HCT116 (cell line): ENCODE results near the gene CCDC148. TPM values are rescaled to one million over a fixed set of nuclear protein-coding genes. Genes with fewer than 3 reads are reported as not detected.

Source experiments
- ATAC-seq: fragments of 200-7000 bp; cut with Tn5 transposase; 2 replicates; pipeline ENCODE4 v1.9.1; 2020; ENCODE audit warnings: mild to moderate bottlenecking, moderate library complexity
- BruUV-seq: library from RNA; stranded (reverse); fragments of 400-500 nt; replicated peaks from 2 replicates; lab custom pipeline; 2021; lab: Mats Ljungman, UMichigan
- CTCF ChIA-PET: fragments of 300-600 bp; sonication (Branson Sonifier 250); formaldehyde crosslinking; loops from one replicate; lab custom pipeline; 2021; ENCODE audit warnings: antibody characterized with exemption; lab: Charles Lee
- POLR2A ChIA-PET: fragments of 300-600, 350-600 bp; sonication (Branson Sonifier 250); formaldehyde crosslinking; loops from one replicate; lab custom pipeline; 2021; ENCODE audit warnings: antibody characterized with exemption; lab: Charles Lee
- RAD21 ChIA-PET, 2 experiments: fragments of 300-600 bp; sonication (Branson Sonifier 250); formaldehyde crosslinking; loops; one replicate each; lab custom pipeline; 2023; ENCODE audit warnings: low total read pairs in 2 of 2; ENCODE audit not compliant: uncharacterized antibody in 2 of 2, unreplicated experiment in 2 of 2, low non-redundant PET in 1 of 2; lab: Charles Lee
- DNase-seq: peaks from one replicate; pipeline ENCODE4 v3.0.0-alpha.2; 2010; ENCODE audit warnings: low read depth, low spot score
- H2AFZ ChIP-seq: fragments of 200-600 bp; shearing (Covaris generic), sonication (generic); 2 replicates; pipeline ENCODE4 v1.6.1; 2017; ENCODE audit warnings: low read depth, mixed run types, mixed read lengths, antibody characterized with exemption, low read length; ENCODE audit not compliant: poor library complexity, severe bottlenecking
- H3K27ac ChIP-seq: 2 replicates; pipeline ENCODE4 v1.5.1; 2012; ENCODE audit warnings: low read depth, low read length
- H3K27me3 ChIP-seq: fragments of 200-600 bp; sonication (generic); 2 replicates; pipeline ENCODE4 v1.6.1; 2016; ENCODE audit warnings: mixed run types, low read length, mixed read lengths; ENCODE audit not compliant: insufficient read depth
- H3K36me3 ChIP-seq, 2 experiments: fragments of 200-500 bp in 1 of 2; fragments of 200-600 bp in 1 of 2; sonication (Bioruptor generic) in 1 of 2; sonication (generic) in 1 of 2; 2 replicates each; pipeline versions ENCODE4 v1.5.1 to v1.6.1; 2014 to 2016; ENCODE audit warnings: low read length in 2 of 2, inconsistent platforms in 1 of 2, mixed read lengths in 1 of 2, mixed run types in 1 of 2; ENCODE audit not compliant: insufficient read depth in 2 of 2, control insufficient read depth in 1 of 2
- H3K4me1 ChIP-seq, 2 experiments: fragments of 200-600 bp in 1 of 2; sonication (generic) in 1 of 2; 2 replicates each; pipeline versions ENCODE4 v1.5.1 to v1.6.1; 2012 to 2017; ENCODE audit warnings: low read length in 2 of 2, inconsistent platforms in 1 of 2, mild to moderate bottlenecking in 1 of 2, mixed read lengths in 1 of 2, mixed run types in 1 of 2, moderate library complexity in 1 of 2; ENCODE audit not compliant: insufficient read depth in 2 of 2, control insufficient read depth in 1 of 2
- H3K4me2 ChIP-seq: fragments of 200-600 bp; sonication (generic); 2 replicates; pipeline ENCODE4 v1.6.1; 2017; ENCODE audit warnings: mixed run types, low read length, mixed read lengths
- H3K4me3 ChIP-seq, 2 experiments: fragments of 200-600 bp in 1 of 2; sonication (generic) in 1 of 2; replicated peaks in 1 of 2; 2 replicates each; pipeline ENCODE4 v1.5.1; 2011 to 2016; ENCODE audit warnings: low read length in 2 of 2, control low read depth in 1 of 2, low read depth in 1 of 2, mild to moderate bottlenecking in 1 of 2, mixed read lengths in 1 of 2, mixed run types in 1 of 2
- H3K79me2 ChIP-seq: fragments of 200-600 bp; sonication (generic); 2 replicates; pipeline ENCODE4 v1.6.1; 2017; ENCODE audit warnings: mild to moderate bottlenecking, mixed run types, low read length, moderate library complexity, mixed read lengths; ENCODE audit not compliant: insufficient read depth
- H3K9ac ChIP-seq: fragments of 200-600 bp; sonication (generic); 2 replicates; pipeline ENCODE4 v1.6.1; 2016; ENCODE audit warnings: low read length, mixed read lengths
- H3K9me2 ChIP-seq: fragments of 200-600 bp; sonication (generic), shearing (Covaris generic); 2 replicates; pipeline ENCODE4 v1.6.1; 2017; ENCODE audit warnings: mixed run types, mild to moderate bottlenecking, moderate library complexity; ENCODE audit not compliant: insufficient read depth
- H3K9me3 ChIP-seq, 2 experiments: fragments of 200-500 bp in 1 of 2; fragments of 200-600 bp in 1 of 2; sonication (Bioruptor generic) in 1 of 2; sonication (generic) in 1 of 2; 2 replicates each; pipeline ENCODE4 v1.6.1; 2014 to 2017; ENCODE audit warnings: low read length in 2 of 2, mixed read lengths in 2 of 2, inconsistent platforms in 1 of 2, low read depth in 1 of 2, mild to moderate bottlenecking in 1 of 2, mixed run types in 1 of 2, moderate library complexity in 1 of 2; ENCODE audit not compliant: control insufficient read depth in 1 of 2, insufficient read depth in 1 of 2
- H4K20me1 ChIP-seq: fragments of 200-600 bp; sonication (generic), shearing (Covaris generic); 2 replicates; pipeline ENCODE4 v1.6.1; 2017; ENCODE audit warnings: mixed run types, mild to moderate bottlenecking, moderate library complexity; ENCODE audit not compliant: insufficient read depth
- CBX3 ChIP-seq: IDR thresholded peaks from 2 replicates; pipeline ENCODE4 v1.6.1; 2012; ENCODE audit warnings: low read depth
- CEBPB ChIP-seq: IDR thresholded peaks from 2 replicates; pipeline ENCODE4 v1.6.1; 2012; ENCODE audit warnings: low read depth
- CTCF ChIP-seq, 3 experiments: fragments of 200-600 bp in 1 of 3; sonication (generic) in 1 of 3; IDR thresholded peaks in 2 of 3; conservative IDR thresholded peaks in 1 of 3; 2 replicates each; pipeline ENCODE4 v1.5.1; 2012 to 2017; ENCODE audit warnings: low read depth in 2 of 3, low read length in 2 of 3, antibody characterized with exemption in 1 of 3, borderline replicate concordance in 1 of 3, control low read depth in 1 of 3, mild to moderate bottlenecking in 1 of 3, mixed read lengths in 1 of 3, mixed run types in 1 of 3, moderate library complexity in 1 of 3; ENCODE audit not compliant: insufficient read depth in 1 of 3
- FOSL1 ChIP-seq: IDR thresholded peaks from 2 replicates; pipeline ENCODE4 v1.6.1; 2012; ENCODE audit warnings: low read depth
- JUND ChIP-seq: IDR thresholded peaks from 2 replicates; pipeline ENCODE4 v1.6.1; 2012
- POLR2A ChIP-seq: IDR thresholded peaks from 2 replicates; pipeline ENCODE4 v1.7.0; 2011; ENCODE audit warnings: borderline replicate concordance; ENCODE audit not compliant: insufficient read depth, insufficient read length; ENCODE audit errors: extremely low read depth
- RAD21 ChIP-seq: IDR thresholded peaks from 2 replicates; pipeline ENCODE4 v1.6.1; 2012; ENCODE audit warnings: low read depth, mild to moderate bottlenecking
- SIN3A ChIP-seq: IDR thresholded peaks from 2 replicates; pipeline ENCODE4 v1.6.1; 2012; ENCODE audit warnings: low read depth
- SP1 ChIP-seq: IDR thresholded peaks from 2 replicates; pipeline ENCODE4 v1.6.1; 2012; ENCODE audit warnings: low read depth
- ZNF274 ChIP-seq: fragments of 200-500 bp; sonication (Bioruptor generic); IDR thresholded peaks from 2 replicates; pipeline ENCODE4 v1.6.1; 2014; ENCODE audit warnings: mild to moderate bottlenecking, low read depth, low read length, inconsistent platforms
- intact Hi-C: fragments of 100-400 bp; cut with micrococcal nuclease; formaldehyde crosslinking; loops from 2 replicates; pipeline ENCODE4 v1.10.0; 2022
- total RNA-seq: library from RNA; stranded (reverse); gene quantifications from one replicate; pipeline ENCODE4 v1.2.1, GENCODE V29; 2021; ENCODE audit not compliant: unreplicated experiment
- TF ChIP-seq, protein P1 (sequence below): IDR thresholded peaks from 2 replicates; pipeline ENCODE4 v1.6.1; 2012; ENCODE audit warnings: low read depth
- TF ChIP-seq, protein P2 (sequence below): IDR thresholded peaks from 2 replicates; pipeline ENCODE4 v1.6.1; 2011; ENCODE audit warnings: mild to moderate bottlenecking, low read length, moderate library complexity; ENCODE audit not compliant: insufficient replicate concordance; ENCODE audit errors: extremely low read depth

CCDC148 gene
- total RNA-seq, 1 experiment from 2014 or later = 0.59 TPM

GRCh38 chr2:158174956-158175355 is 281.6 kb downstream of the CCDC148 start (continued):
- TF ChIP-seq CTCF (IDR thresholded peaks at IDR 0.05 in 2 of 3, conservative IDR thresholded peaks at IDR 0.05 in 1 of 3; ENCODE audit: borderline replicate concordance in 1 of 3, insufficient read depth in 1 of 3, low read depth in 2 of 3, low read length in 2 of 3) = no peak
- TF ChIP-seq CEBPB = no peak
- TF ChIP-seq JUND = no peak
- no peak for TF ChIP-seq ZNF274
- no peak for TF ChIP-seq FOSL1
- TF ChIP-seq POLR2A = no peak

GRCh38 chr2:158174495-158174894 is 282.1 kb downstream of the CCDC148 start:
- RAD21 ChIA-PET = interaction anchor here in 1 of 2 experiments (0.6 kb wide), 1 partner anchor 539 kb away, joined by 6 read pairs; no protein-coding TSS in a partner anchor
- Histone ChIP-seq H3K36me3 (no peaks in the 10 kb centered on the region), H4K20me1 (no peaks in the 10 kb centered on the region)
- no peak for TF ChIP-seq CBX3
- TF ChIP-seq RAD21 = no peak
- no peak for TF ChIP-seq JUND
- no peak for TF ChIP-seq POLR2A
- TF ChIP-seq FOSL1 = no peak
- TF ChIP-seq ZNF274 = no peak
- TF ChIP-seq, protein P1, sequence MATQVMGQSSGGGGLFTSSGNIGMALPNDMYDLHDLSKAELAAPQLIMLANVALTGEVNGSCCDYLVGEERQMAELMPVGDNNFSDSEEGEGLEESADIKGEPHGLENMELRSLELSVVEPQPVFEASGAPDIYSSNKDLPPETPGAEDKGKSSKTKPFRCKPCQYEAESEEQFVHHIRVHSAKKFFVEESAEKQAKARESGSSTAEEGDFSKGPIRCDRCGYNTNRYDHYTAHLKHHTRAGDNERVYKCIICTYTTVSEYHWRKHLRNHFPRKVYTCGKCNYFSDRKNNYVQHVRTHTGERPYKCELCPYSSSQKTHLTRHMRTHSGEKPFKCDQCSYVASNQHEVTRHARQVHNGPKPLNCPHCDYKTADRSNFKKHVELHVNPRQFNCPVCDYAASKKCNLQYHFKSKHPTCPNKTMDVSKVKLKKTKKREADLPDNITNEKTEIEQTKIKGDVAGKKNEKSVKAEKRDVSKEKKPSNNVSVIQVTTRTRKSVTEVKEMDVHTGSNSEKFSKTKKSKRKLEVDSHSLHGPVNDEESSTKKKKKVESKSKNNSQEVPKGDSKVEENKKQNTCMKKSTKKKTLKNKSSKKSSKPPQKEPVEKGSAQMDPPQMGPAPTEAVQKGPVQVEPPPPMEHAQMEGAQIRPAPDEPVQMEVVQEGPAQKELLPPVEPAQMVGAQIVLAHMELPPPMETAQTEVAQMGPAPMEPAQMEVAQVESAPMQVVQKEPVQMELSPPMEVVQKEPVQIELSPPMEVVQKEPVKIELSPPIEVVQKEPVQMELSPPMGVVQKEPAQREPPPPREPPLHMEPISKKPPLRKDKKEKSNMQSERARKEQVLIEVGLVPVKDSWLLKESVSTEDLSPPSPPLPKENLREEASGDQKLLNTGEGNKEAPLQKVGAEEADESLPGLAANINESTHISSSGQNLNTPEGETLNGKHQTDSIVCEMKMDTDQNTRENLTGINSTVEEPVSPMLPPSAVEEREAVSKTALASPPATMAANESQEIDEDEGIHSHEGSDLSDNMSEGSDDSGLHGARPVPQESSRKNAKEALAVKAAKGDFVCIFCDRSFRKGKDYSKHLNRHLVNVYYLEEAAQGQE = no peak
- TF ChIP-seq SIN3A = no peak
- TF ChIP-seq, protein P2, sequence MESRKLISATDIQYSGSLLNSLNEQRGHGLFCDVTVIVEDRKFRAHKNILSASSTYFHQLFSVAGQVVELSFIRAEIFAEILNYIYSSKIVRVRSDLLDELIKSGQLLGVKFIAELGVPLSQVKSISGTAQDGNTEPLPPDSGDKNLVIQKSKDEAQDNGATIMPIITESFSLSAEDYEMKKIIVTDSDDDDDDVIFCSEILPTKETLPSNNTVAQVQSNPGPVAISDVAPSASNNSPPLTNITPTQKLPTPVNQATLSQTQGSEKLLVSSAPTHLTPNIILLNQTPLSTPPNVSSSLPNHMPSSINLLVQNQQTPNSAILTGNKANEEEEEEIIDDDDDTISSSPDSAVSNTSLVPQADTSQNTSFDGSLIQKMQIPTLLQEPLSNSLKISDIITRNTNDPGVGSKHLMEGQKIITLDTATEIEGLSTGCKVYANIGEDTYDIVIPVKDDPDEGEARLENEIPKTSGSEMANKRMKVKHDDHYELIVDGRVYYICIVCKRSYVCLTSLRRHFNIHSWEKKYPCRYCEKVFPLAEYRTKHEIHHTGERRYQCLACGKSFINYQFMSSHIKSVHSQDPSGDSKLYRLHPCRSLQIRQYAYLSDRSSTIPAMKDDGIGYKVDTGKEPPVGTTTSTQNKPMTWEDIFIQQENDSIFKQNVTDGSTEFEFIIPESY = no peak
- TF ChIP-seq SP1 = no peak
- TF ChIP-seq, all 23 proteins: peak for 0
- Histone ChIP-seq H3K9ac (no peak overlapping the region), H3K27me3 (no peaks in the 10 kb centered on the region), H2AFZ (no peak overlapping the region), H3K4me3 (no peak overlapping the region), H3K79me2 (no peaks in the 10 kb centered on the region), H3K4me1 (no peaks in the 10 kb centered on the region), H3K4me2 (no peak overlapping the region), H3K9me2 (no peaks in the 10 kb centered on the region), H3K9me3 (no peaks in the 10 kb centered on the region), H3K27ac (no peak overlapping the region)
- DNase-seq (no peak), ATAC-seq (no peak)
- ChIA-PET POLR2A (no interaction called here), CTCF (interaction anchor here (1.4 kb wide), 1 partner anchor 580 kb away, joined by 4 read pairs; no protein-coding TSS in a partner anchor)
- no TSS peak for BruUV-seq
- intact Hi-C loops = no loop called here
